Vagina (tissue), 2 donors: Measurements from ENCODE around the gene AKAP5.

ENCODE experiments used
- CTCF ChIP-seq, 3 experiments: fragments of 450-650 bp in 2 of 3; fragments of 200-600 bp in 1 of 3; sonication (generic) in 1 of 3; IDR thresholded peaks; one replicate each; pipeline ENCODE4 v1.5.1; 2017 to 2019; ENCODE audit warnings: antibody characterized with exemption in 3 of 3, mild to moderate bottlenecking in 2 of 3, moderate library complexity in 2 of 3
- POLR2A ChIP-seq, 2 donors: fragments of 450-650 bp; IDR thresholded peaks; one replicate each; pipeline ENCODE4 v1.6.1; 2017; ENCODE audit warnings: antibody characterized with exemption in 2 of 2, mild to moderate bottlenecking in 2 of 2, moderate library complexity in 2 of 2

GRCh38 chr14:64516969-64517368 lies 51.7 kb downstream of the AKAP5 start:
- no peak for TF ChIP-seq CTCF (IDR thresholded peaks at IDR 0.05)
- no peak for TF ChIP-seq POLR2A (IDR thresholded peaks at IDR 0.05)
